Activated CD8-positive, alpha-beta T cell treated with anti-CD3 and anti-CD28 coated beads for 36 hours (primary cell): ENCODE results near the gene ABHD2. TPM values are rescaled to one million over a fixed set of nuclear protein-coding genes. Genes with fewer than 3 reads are reported as not detected.

Experiments
- ATAC-seq: fragments of 200-7000 bp; cut with Tn5 transposase; one replicate; pipeline ENCODE4 v1.10.0; 2021; ENCODE audit warnings: mild to moderate bottlenecking, moderate library complexity
- CTCF ChIA-PET: fragments of 350-600 bp; sonication (Branson Sonifier 250); formaldehyde crosslinking; loops from one replicate; lab custom pipeline; 2021; ENCODE audit warnings: antibody characterized with exemption; lab: Charles Lee
- POLR2A ChIA-PET: fragments of 350-600 bp; sonication (Branson Sonifier 250); formaldehyde crosslinking; loops from one replicate; lab custom pipeline; 2021; ENCODE audit warnings: antibody characterized with exemption; lab: Charles Lee
- DNase-seq: peaks from one replicate; pipeline ENCODE4 v3.0.0-alpha.2; 2020
- H3K27ac Mint-ChIP-seq: one replicate; pipeline ENCODE4 v1.8.0; 2021; ENCODE audit warnings: mild to moderate bottlenecking, mixed read lengths
- H3K27me3 Mint-ChIP-seq: one replicate; pipeline ENCODE4 v1.8.0; 2021; ENCODE audit warnings: mixed read lengths
- H3K36me3 Mint-ChIP-seq: one replicate; pipeline ENCODE4 v1.8.0; 2021; ENCODE audit warnings: low read depth, mixed read lengths
- H3K4me1 Mint-ChIP-seq: one replicate; pipeline ENCODE4 v1.8.0; 2021; ENCODE audit warnings: low read depth, mixed read lengths
- H3K4me3 Mint-ChIP-seq: one replicate; pipeline ENCODE4 v1.8.0; 2021; ENCODE audit warnings: mild to moderate bottlenecking, moderate library complexity, mixed read lengths
- H3K9me3 Mint-ChIP-seq: one replicate; pipeline ENCODE4 v1.8.0; 2021; ENCODE audit warnings: mixed read lengths
- CTCF ChIP-seq: fragments of 200-600 bp; IDR thresholded peaks from one replicate; pipeline ENCODE4 v1.8.0; 2022; ENCODE audit warnings: antibody characterized with exemption, mild to moderate bottlenecking
- intact Hi-C: fragments of 100-400 bp; cut with micrococcal nuclease; formaldehyde crosslinking; loops from one replicate; pipeline ENCODE4 v1.10.0; 2022
- total RNA-seq, 2 experiments: library from RNA; stranded (reverse); gene quantifications; one replicate each; pipeline ENCODE4 v1.2.3, GENCODE V29; 2021

ABHD2 gene
- total RNA-seq, 2 experiments from 2014 or later = 36.8 to 38.9 TPM

GRCh38 chr15:89196241-89196640, 108.0 kb downstream of the ABHD2 start:
- CTCF ChIA-PET = interaction anchor here (2.5 to 6.6 kb wide), 4 partner anchors 11 to 139 kb away, joined by 16 to 71 read pairs (median 20); no protein-coding TSS in a partner anchor
- peaks cover 10% of the 10 kb centered on the region for H3K36me3 Mint-ChIP-seq
- intact Hi-C loops = no loop called here
- POLR2A ChIA-PET = no interaction called here
- no peak for ATAC-seq
- H3K9me3 Mint-ChIP-seq = no peaks in the 10 kb centered on the region
- no peak overlapping the region for H3K27ac Mint-ChIP-seq
- no peak for DNase-seq
- no peaks in the 10 kb centered on the region for H3K27me3 Mint-ChIP-seq
- no peak overlapping the region for H3K4me3 Mint-ChIP-seq
- TF ChIP-seq CTCF = no peak
- peaks cover 9% of the 10 kb centered on the region for H3K4me1 Mint-ChIP-seq

GRCh38 chr15:89196994-89197393, 108.7 kb downstream of the ABHD2 start:
- H3K36me3 Mint-ChIP-seq = peaks cover 10% of the 10 kb centered on the region
- peak overlapping the region; percentile 80 for H3K27ac Mint-ChIP-seq
- ATAC-seq (peak; percentile 71), DNase-seq (peak; percentile 65)
- H3K4me1 Mint-ChIP-seq = peaks cover 9% of the 10 kb centered on the region
- no peak for TF ChIP-seq CTCF
- H3K4me3 Mint-ChIP-seq = no peak overlapping the region
- ChIA-PET CTCF (interaction anchor here (3.1 to 6.6 kb wide), 3 partner anchors 10 to 25 kb away, joined by 16 to 71 read pairs (median 23); no protein-coding TSS in a partner anchor), POLR2A (interaction anchor here (0.7 kb wide), 1 partner anchor 47 kb away, joined by 3 read pairs; the partner anchor contains the start of gene FANCI)
- H3K27me3 Mint-ChIP-seq = no peaks in the 10 kb centered on the region
- intact Hi-C loops = no loop called here
- H3K9me3 Mint-ChIP-seq = no peaks in the 10 kb centered on the region

- Mint-ChIP-seq H3K27ac (peak overlapping the region; percentile 80), H3K36me3 (peaks cover 11% of the 10 kb centered on the region), H3K9me3 (no peaks in the 10 kb centered on the region), H3K4me3 (no peak overlapping the region), H3K27me3 (no peaks in the 10 kb centered on the region), H3K4me1 (peaks cover 11% of the 10 kb centered on the region)
- ChIA-PET POLR2A (interaction anchor here (0.7 kb wide), 1 partner anchor 47 kb away, joined by 3 read pairs; the partner anchor contains the start of gene FANCI), CTCF (interaction anchor here (0.7 to 6.6 kb wide), 4 partner anchors 9 to 30 kb away, joined by 3 to 71 read pairs (median 20); no protein-coding TSS in a partner anchor)
- DNase-seq (peak; percentile 30), ATAC-seq (peak; percentile 90)
- TF ChIP-seq CTCF = no peak
- intact Hi-C loops = no loop called here
Measured at GRCh38 chr15:89197503-89197971, 109.3 kb downstream of the ABHD2 start.

GRCh38 chr15:89198196-89198595, 109.9 kb downstream of the ABHD2 start:
- peaks cover 12% of the 10 kb centered on the region for H3K4me1 Mint-ChIP-seq
- ChIA-PET POLR2A (no interaction called here), CTCF (interaction anchor here (0.7 to 6.6 kb wide), 5 partner anchors 9 to 141 kb away, joined by 3 to 71 read pairs (median 12); no protein-coding TSS in a partner anchor)
- H3K9me3 Mint-ChIP-seq = no peaks in the 10 kb centered on the region
- no peak for ATAC-seq
- H3K27ac Mint-ChIP-seq = no peak overlapping the region
- H3K36me3 Mint-ChIP-seq = peaks cover 10% of the 10 kb centered on the region
- no peak for DNase-seq
- H3K4me3 Mint-ChIP-seq = no peak overlapping the region
- intact Hi-C loops = no loop called here
- no peaks in the 10 kb centered on the region for H3K27me3 Mint-ChIP-seq
- TF ChIP-seq CTCF = no peak

- ATAC-seq = no peak
- H3K27ac Mint-ChIP-seq = no peak overlapping the region
Measured at GRCh38 chr15:89198934-89199333, 110.7 kb downstream of the ABHD2 start.

More at GRCh38 chr15:89198934-89199333, 110.7 kb downstream of the ABHD2 start:
- no peak overlapping the region for H3K4me3 Mint-ChIP-seq
- DNase-seq = no peak
- H3K27me3 Mint-ChIP-seq = no peaks in the 10 kb centered on the region
- POLR2A ChIA-PET = no interaction called here
- CTCF ChIA-PET = interaction anchor here (1.0 to 6.6 kb wide), 4 partner anchors 8 to 142 kb away, joined by 3 to 71 read pairs (median 8); no protein-coding TSS in a partner anchor
- TF ChIP-seq CTCF = no peak
- intact Hi-C loops = no loop called here
- H3K9me3 Mint-ChIP-seq = no peaks in the 10 kb centered on the region
- H3K36me3 Mint-ChIP-seq = peaks cover 10% of the 10 kb centered on the region
- H3K4me1 Mint-ChIP-seq = peaks cover 19% of the 10 kb centered on the region
